B cell (primary cell): ENCODE measurements around the gene C19orf47. TPM values are rescaled to one million over a fixed set of nuclear protein-coding genes. Genes with fewer than 3 reads are reported as not detected.

Experiments
- ATAC-seq: fragments of 200-7000 bp; cut with Tn5 transposase; one replicate; pipeline ENCODE4 v1.10.0; 2021; ENCODE audit warnings: low read depth, mild to moderate bottlenecking, moderate number of reproducible peaks, moderate library complexity
- CTCF ChIA-PET: fragments of 350-600 bp; sonication (Branson Sonifier 250); formaldehyde crosslinking; loops from one replicate; lab custom pipeline; 2021; ENCODE audit warnings: antibody characterized with exemption, inconsistent platforms; lab: Charles Lee
- POLR2A ChIA-PET: fragments of 350-600 bp; sonication (Branson Sonifier 250); formaldehyde crosslinking; loops from one replicate; lab custom pipeline; 2021; ENCODE audit warnings: antibody characterized with exemption; lab: Charles Lee
- DNase-seq: peaks from one replicate; pipeline ENCODE4 v3.0.0; 2013
- H2AFZ ChIP-seq: 2 replicates; pipeline ENCODE4 v1.6.1; 2012; ENCODE audit warnings: mild to moderate bottlenecking, low read depth, low read length; ENCODE audit not compliant: insufficient read depth, poor library complexity, severe bottlenecking
- H3K27ac ChIP-seq, 2 donors: 1 replicate in 1 of 2; 2 replicates in 1 of 2; pipeline ENCODE4 v1.5.1; 2012 to 2013; ENCODE audit warnings: low read length in 2 of 2, mild to moderate bottlenecking in 2 of 2, moderate library complexity in 1 of 2
- H3K27me3 ChIP-seq, 4 experiments: fragments of 200-600 bp in 1 of 4; sonication (generic) in 1 of 4; replicated peaks in 1 of 4; 1 replicate in 2 of 4; 2 replicates in 2 of 4; pipeline versions ENCODE4 v1.6.1 to v1.7.0; 2013 to 2016; ENCODE audit warnings: low read length in 3 of 4, mild to moderate bottlenecking in 2 of 4, mixed read lengths in 1 of 4, moderate library complexity in 1 of 4; ENCODE audit not compliant: insufficient read depth in 4 of 4, control insufficient read depth in 3 of 4; ENCODE audit errors: control extremely low read depth in 1 of 4
- H3K36me3 ChIP-seq, 2 experiments: replicated peaks in 1 of 2; 1 replicate in 1 of 2; 2 replicates in 1 of 2; pipeline versions ENCODE4 v1.6.1 to v1.7.1; 2013; ENCODE audit warnings: low read length in 1 of 2; ENCODE audit not compliant: insufficient read depth in 2 of 2, control insufficient read depth in 1 of 2; ENCODE audit errors: control extremely low read depth in 1 of 2, extremely low read depth in 1 of 2
- H3K4me1 ChIP-seq, 2 donors: fragments of 200-600 bp in 1 of 2; sonication (generic) in 1 of 2; 1 replicate in 1 of 2; 2 replicates in 1 of 2; pipeline versions ENCODE4 v1.5.1 to v1.6.1; 2013 to 2017; ENCODE audit warnings: low read length in 2 of 2; ENCODE audit not compliant: control insufficient read depth in 2 of 2, insufficient read depth in 2 of 2
- H3K4me2 ChIP-seq: replicated peaks from 2 replicates; pipeline ENCODE3; 2012; ENCODE audit warnings: mild to moderate bottlenecking, low read depth, low read length; ENCODE audit not compliant: poor library complexity, severe bottlenecking
- H3K4me3 ChIP-seq, 5 experiments: fragments of 200-600 bp in 1 of 5; sonication (generic) in 1 of 5; 1 replicate in 3 of 5; 2 replicates in 2 of 5; pipeline versions ENCODE4 v1.5.1 to v1.7.0; 2011 to 2016; ENCODE audit warnings: low read length in 4 of 5, mild to moderate bottlenecking in 4 of 5, low read depth in 2 of 5, control low read depth in 1 of 5, moderate library complexity in 1 of 5; ENCODE audit not compliant: insufficient read depth in 1 of 5; ENCODE audit errors: control extremely low read depth in 1 of 5, extremely low read depth in 1 of 5
- H3K79me2 ChIP-seq: fragments of 200-600 bp; sonication (generic); one replicate; pipeline ENCODE4 v1.6.0; 2016; ENCODE audit warnings: low read length; ENCODE audit not compliant: control insufficient read depth, insufficient read depth
- H3K9ac ChIP-seq: fragments of 200-600 bp; sonication (generic); 2 replicates; pipeline ENCODE4 v1.6.1; 2017; ENCODE audit warnings: mild to moderate bottlenecking, low read length, moderate library complexity
- H3K9me3 ChIP-seq, 3 donors: one replicate each; pipeline versions ENCODE4 v1.6.1 to v1.7.1; 2013; ENCODE audit warnings: low read length in 2 of 3; ENCODE audit not compliant: control insufficient read depth in 2 of 3, insufficient read depth in 1 of 3; ENCODE audit errors: control extremely low read depth in 1 of 3
- H4K20me1 ChIP-seq: 2 replicates; pipeline ENCODE4 v1.6.0; 2012; ENCODE audit warnings: mild to moderate bottlenecking, low read length; ENCODE audit not compliant: insufficient read depth, control insufficient read depth, poor library complexity, severe bottlenecking
- H3K27ac Mint-ChIP-seq: one replicate; pipeline ENCODE4 v1.8.0; 2021; ENCODE audit warnings: mixed read lengths
- H3K27me3 Mint-ChIP-seq: one replicate; pipeline ENCODE4 v1.8.0; 2021; ENCODE audit warnings: mixed read lengths
- H3K4me1 Mint-ChIP-seq: one replicate; pipeline ENCODE4 v1.8.0; 2021; ENCODE audit warnings: mixed read lengths
- H3K4me3 Mint-ChIP-seq: one replicate; pipeline ENCODE4 v1.8.0; 2021; ENCODE audit warnings: mixed read lengths
- H3K9me3 Mint-ChIP-seq: one replicate; pipeline ENCODE4 v1.8.0; 2022; ENCODE audit warnings: mixed read lengths; ENCODE audit not compliant: insufficient read depth
- EZH2 ChIP-seq: IDR thresholded peaks from 2 replicates; pipeline ENCODE4 v1.6.1; 2012; ENCODE audit warnings: borderline replicate concordance, low read depth, mild to moderate bottlenecking, moderate library complexity, low read length; ENCODE audit not compliant: insufficient read depth, poor library complexity, severe bottlenecking
- WGBS: methylation state at CpG from one replicate; pipeline ENCODE4 v1.1.5; 2013; ENCODE audit warnings: missing lambda C conversion rate; ENCODE audit not compliant: insufficient coverage; 5-methylcytosine and 5-hydroxymethylcytosine counted together
- intact Hi-C: fragments of 100-400 bp; cut with micrococcal nuclease; formaldehyde crosslinking; loops from one replicate; pipeline ENCODE4 v1.10.0; 2022
- polyA plus RNA-seq: library from polyadenylated mRNA; depleted of rRNA; stranded (reverse); fragments of >200 nt; gene quantifications from 2 replicates; pipeline ENCODE4 v1.2.3, GENCODE V29; 2012
- total RNA-seq, 2 donors: library from RNA; stranded (reverse); fragments of 120-200 nt in 1 of 2; gene quantifications; 1 replicate in 1 of 2; 2 replicates in 1 of 2; pipeline versions ENCODE4 v1.2.3 to v1.2.4, GENCODE V29; 2013 to 2022
- TF ChIP-seq, protein P1 (sequence below): fragments of 200-600 bp; IDR thresholded peaks from one replicate; pipeline ENCODE4 v1.8.0; 2022; ENCODE audit warnings: antibody characterized with exemption, mild to moderate bottlenecking

Gene C19orf47
- total and polyA plus RNA-seq, 2 donors (not counting 1 experiment from before 2014, with no cell fraction given): 12.7 to 16.7 TPM

DNA sequence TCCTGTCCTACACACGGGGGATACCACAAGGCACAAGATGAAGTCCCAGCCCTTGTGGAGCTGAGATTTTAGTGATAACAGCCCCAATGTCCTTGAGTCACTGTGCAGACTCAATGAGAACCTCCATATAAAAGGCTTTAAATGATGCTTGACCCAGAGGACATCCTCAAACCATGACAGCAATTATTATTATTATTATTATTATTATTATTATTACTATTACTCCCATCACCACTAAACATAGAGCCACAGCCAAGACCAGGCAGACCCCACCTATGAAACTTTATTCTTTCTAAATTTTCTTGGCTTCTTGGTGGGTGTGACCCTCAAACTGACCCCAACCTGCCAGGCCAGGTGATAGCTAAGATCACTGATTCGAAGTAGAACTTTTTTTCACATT, 11.1 kb downstream of the C19orf47 start:
- Mint-ChIP-seq H3K4me1 (no peaks in the 10 kb centered on the region), H3K27ac (no peak overlapping the region), H3K9me3 (no peaks in the 10 kb centered on the region), H3K27me3 (no peaks in the 10 kb centered on the region), H3K4me3 (no peak overlapping the region)
- no peaks in the 10 kb centered on the region for H4K20me1 ChIP-seq
- H3K4me3 ChIP-seq: no peak overlapping the region
- peaks cover 28% of the 10 kb centered on the region for H3K79me2 ChIP-seq
- intact Hi-C loops: no loop called here
- no peak for DNase-seq
- CTCF ChIA-PET: no interaction called here
- no peaks in the 10 kb centered on the region for H3K27me3 ChIP-seq
- H2AFZ ChIP-seq: no peak overlapping the region
- H3K4me2 ChIP-seq: no peak overlapping the region
- no peak overlapping the region for H3K9ac ChIP-seq
- TF ChIP-seq, protein P1, sequence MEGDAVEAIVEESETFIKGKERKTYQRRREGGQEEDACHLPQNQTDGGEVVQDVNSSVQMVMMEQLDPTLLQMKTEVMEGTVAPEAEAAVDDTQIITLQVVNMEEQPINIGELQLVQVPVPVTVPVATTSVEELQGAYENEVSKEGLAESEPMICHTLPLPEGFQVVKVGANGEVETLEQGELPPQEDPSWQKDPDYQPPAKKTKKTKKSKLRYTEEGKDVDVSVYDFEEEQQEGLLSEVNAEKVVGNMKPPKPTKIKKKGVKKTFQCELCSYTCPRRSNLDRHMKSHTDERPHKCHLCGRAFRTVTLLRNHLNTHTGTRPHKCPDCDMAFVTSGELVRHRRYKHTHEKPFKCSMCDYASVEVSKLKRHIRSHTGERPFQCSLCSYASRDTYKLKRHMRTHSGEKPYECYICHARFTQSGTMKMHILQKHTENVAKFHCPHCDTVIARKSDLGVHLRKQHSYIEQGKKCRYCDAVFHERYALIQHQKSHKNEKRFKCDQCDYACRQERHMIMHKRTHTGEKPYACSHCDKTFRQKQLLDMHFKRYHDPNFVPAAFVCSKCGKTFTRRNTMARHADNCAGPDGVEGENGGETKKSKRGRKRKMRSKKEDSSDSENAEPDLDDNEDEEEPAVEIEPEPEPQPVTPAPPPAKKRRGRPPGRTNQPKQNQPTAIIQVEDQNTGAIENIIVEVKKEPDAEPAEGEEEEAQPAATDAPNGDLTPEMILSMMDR: no peak
- TF ChIP-seq EZH2: no peak
- ATAC-seq: no peak
- WGBS: 100% methylated on average over 1 of the region's 2 CpGs
- H3K36me3 ChIP-seq: peaks cover 11 to 29% of the 10 kb centered on the region in 2 experiments
- POLR2A ChIA-PET: interaction anchor here (0.6 kb wide), 1 partner anchor 421 kb away, joined by 3 read pairs; no protein-coding TSS in a partner anchor
- no peaks in the 10 kb centered on the region for H3K9me3 ChIP-seq
- no peaks in the 10 kb centered on the region for H3K4me1 ChIP-seq
- H3K27ac ChIP-seq: no peak overlapping the region

DNA sequence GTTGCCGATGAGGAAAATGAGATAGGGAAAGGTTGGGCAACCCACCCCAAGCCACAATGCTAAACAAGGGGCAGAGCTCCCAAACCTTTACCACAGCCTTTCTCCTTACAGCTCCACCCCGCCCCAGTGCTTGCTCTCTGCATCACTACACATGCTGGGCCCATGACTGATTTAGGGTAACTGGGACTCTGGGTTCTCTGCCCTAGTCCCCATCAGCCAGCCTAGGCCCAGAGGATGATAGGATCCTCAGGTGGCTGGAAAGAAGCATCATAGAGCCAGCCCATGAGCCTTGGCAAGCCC, 11.6 kb downstream of the C19orf47 start:
- Histone ChIP-seq H3K4me3 (no peak overlapping the region), H3K27me3 (no peaks in the 10 kb centered on the region), H3K79me2 (peaks cover 26% of the 10 kb centered on the region), H3K36me3 (peaks cover 11 to 34% of the 10 kb centered on the region in 2 experiments), H2AFZ (no peak overlapping the region), H3K9me3 (no peaks in the 10 kb centered on the region), H3K27ac (no peak overlapping the region), H3K4me2 (no peak overlapping the region), H3K4me1 (no peaks in the 10 kb centered on the region), H3K9ac (no peak overlapping the region), H4K20me1 (no peaks in the 10 kb centered on the region)
- WGBS: no CpG with 5 or more reads among the region's 2 CpGs
- no peak overlapping the region for H3K27ac Mint-ChIP-seq
- H3K27me3 Mint-ChIP-seq: no peaks in the 10 kb centered on the region
- CTCF ChIA-PET: no interaction called here
- ATAC-seq: no peak
- intact Hi-C loops: no loop called here
- no peak overlapping the region for H3K4me3 Mint-ChIP-seq
- no peak for DNase-seq
- no peaks in the 10 kb centered on the region for H3K4me1 Mint-ChIP-seq
- TF ChIP-seq, protein P1: no peak
- no peak for TF ChIP-seq EZH2
- POLR2A ChIA-PET: no interaction called here
- no peaks in the 10 kb centered on the region for H3K9me3 Mint-ChIP-seq
